HG02763 (cell line): ENCODE results near the gene NAA38.
"Not testable (repeated sequence)": the region's sequence is repeated elsewhere in the genome, so short reads cannot be mapped to it uniquely, and the experiment has no call there.

Experiments used
- ATAC-seq: cut with Tn5 transposase; IDR thresholded peaks from one replicate; pipeline ENCODE4 v1.9.1; 2021; ENCODE audit warnings: mild to moderate bottlenecking, moderate library complexity; ENCODE audit not compliant: unreplicated experiment

Gene NAA38

GRCh38 chr17:7825206-7825990, 32.0 kb downstream of the NAA38 start:
- no peak for ATAC-seq

GRCh38 chr17:7824021-7824924, 33.1 kb downstream of the NAA38 start:
- ATAC-seq, result no peak

GRCh38 chr17:7823581-7824001, 33.8 kb downstream of the NAA38 start:
- no peak for ATAC-seq

GRCh38 chr17:7822126-7822525, 35.2 kb downstream of the NAA38 start:
- ATAC-seq, result no peak

- ATAC-seq, result no peak
Observed at GRCh38 chr17:7820231-7820630, 37.1 kb downstream of the NAA38 start.

GRCh38 chr17:7818746-7819645, 38.4 kb downstream of the NAA38 start:
- ATAC-seq, result no peak

GRCh38 chr17:7818026-7818425, 39.3 kb downstream of the NAA38 start:
- no peak for ATAC-seq

- ATAC-seq, result no peak
Observed at GRCh38 chr17:7817643-7817964, 39.8 kb downstream of the NAA38 start.

GRCh38 chr17:7816926-7817642, 40.3 kb downstream of the NAA38 start:
- ATAC-seq, result no peak

- ATAC-seq, result no peak
Observed at GRCh38 chr17:7814969-7815368, 42.4 kb downstream of the NAA38 start.

- no peak for ATAC-seq
Observed at GRCh38 chr17:7811251-7811650, 46.1 kb downstream of the NAA38 start.

- not testable (repeated sequence) for ATAC-seq
Observed at GRCh38 chr17:7809791-7810343, 47.5 kb downstream of the NAA38 start.

- no peak for ATAC-seq
Observed at GRCh38 chr17:7809086-7809790, 48.1 kb downstream of the NAA38 start.

GRCh38 chr17:7807206-7807605, 50.2 kb downstream of the NAA38 start:
- ATAC-seq, result no peak
